ENCODE results near the gene TMEM125.

GRCh38 chr1:43285269-43285990 lies 15.6 kb downstream of the TMEM125 start, which contains the start of gene C1orf210:
- peak in 2 of 3 donors; percentile 35 to 54 for TF ChIP-seq CTCF (IDR thresholded peaks at IDR 0.05)
- peak in 1 of 3 donors; percentile 33 for TF ChIP-seq POLR2AphosphoS5 (IDR thresholded peaks at IDR 0.05)
- no peak for TF ChIP-seq POLR2A (IDR thresholded peaks at IDR 0.05)

Data from breast epithelium (tissue), 3 donors.